CD4-positive, alpha-beta T cell (primary cell): ENCODE results near the gene SPTLC2. TPM values are rescaled to one million over a fixed set of nuclear protein-coding genes. Genes with fewer than 3 reads are reported as not detected.
"Not testable (repeated sequence)": the region's sequence is repeated elsewhere in the genome, so short reads cannot be mapped to it uniquely, and the experiment has no call there.

Experiments
- ATAC-seq: fragments of 200-7000 bp; cut with Tn5 transposase; one replicate; pipeline ENCODE4 v1.10.0; 2022; ENCODE audit warnings: mild to moderate bottlenecking; ENCODE audit not compliant: poor library complexity
- CTCF ChIA-PET: fragments of 350-600 bp; sonication (Branson Sonifier 250); formaldehyde crosslinking; loops from one replicate; lab custom pipeline; 2021; ENCODE audit warnings: antibody characterized with exemption, inconsistent platforms; lab: Charles Lee
- POLR2A ChIA-PET: fragments of 350-600 bp; sonication (Branson Sonifier 250); formaldehyde crosslinking; loops from one replicate; lab custom pipeline; 2021; ENCODE audit warnings: antibody characterized with exemption, inconsistent platforms; lab: Charles Lee
- DNase-seq, 14 experiments: peaks; one replicate each; pipeline ENCODE4 v3.0.0-alpha.2; 2013 to 2020; ENCODE audit warnings: mixed read lengths in 2 of 14
- H3K27ac ChIP-seq, 2 donors: one replicate each; pipeline versions ENCODE4 v1.5.1 to v1.7.0; 2013; ENCODE audit warnings: low read length in 2 of 2, low read depth in 1 of 2, mild to moderate bottlenecking in 1 of 2
- H3K27me3 ChIP-seq, 2 experiments: 1 replicate in 1 of 2; 2 replicates in 1 of 2; pipeline versions ENCODE4 v1.6.1 to v1.7.0; 2013; ENCODE audit warnings: low read length in 2 of 2, control low read depth in 1 of 2, mild to moderate bottlenecking in 1 of 2, moderate library complexity in 1 of 2; ENCODE audit not compliant: insufficient read depth in 2 of 2, control insufficient read depth in 1 of 2
- H3K36me3 ChIP-seq: one replicate; pipeline ENCODE4 v1.6.1; 2013; ENCODE audit warnings: low read length, control low read depth; ENCODE audit not compliant: insufficient read depth
- H3K4me1 ChIP-seq: one replicate; pipeline ENCODE4 v1.6.1; 2013; ENCODE audit warnings: low read length, control low read depth; ENCODE audit not compliant: insufficient read depth
- H3K4me3 ChIP-seq: one replicate; pipeline ENCODE4 v1.5.1; 2013; ENCODE audit warnings: mild to moderate bottlenecking, low read length, moderate library complexity
- H3K9me3 ChIP-seq, 2 experiments: 1 replicate in 1 of 2; 2 replicates in 1 of 2; pipeline versions ENCODE4 v1.6.1 to v1.7.0; 2013; ENCODE audit warnings: low read length in 2 of 2, mild to moderate bottlenecking in 2 of 2, control low read depth in 1 of 2, moderate library complexity in 1 of 2; ENCODE audit not compliant: control insufficient read depth in 1 of 2, insufficient read depth in 1 of 2
- H3K27ac Mint-ChIP-seq: one replicate; pipeline ENCODE4 v1.8.0; 2020; ENCODE audit warnings: mixed read lengths
- H3K27me3 Mint-ChIP-seq: one replicate; pipeline ENCODE4 v1.8.0; 2021; ENCODE audit warnings: mixed read lengths
- H3K36me3 Mint-ChIP-seq: one replicate; pipeline ENCODE4 v1.8.0; 2021; ENCODE audit warnings: low read depth, mixed read lengths
- H3K4me1 Mint-ChIP-seq: one replicate; pipeline ENCODE4 v1.8.0; 2021; ENCODE audit warnings: low read depth, mixed read lengths
- H3K4me3 Mint-ChIP-seq: one replicate; pipeline ENCODE4 v1.8.0; 2020; ENCODE audit warnings: mild to moderate bottlenecking, mixed read lengths
- H3K9me3 Mint-ChIP-seq: one replicate; pipeline ENCODE4 v1.8.0; 2020; ENCODE audit warnings: mixed read lengths
- intact Hi-C, 2 experiments: fragments of 100-400 bp; cut with DNase I in 1 of 2; cut with micrococcal nuclease in 1 of 2; formaldehyde crosslinking; loops; one replicate each; pipeline versions ENCODE4 v1.15.1 to v1.9.0; 2023 to 2025; cut with DNase I, micrococcal nuclease
- total RNA-seq, 174 experiments: library from RNA in 2 of 174; stranded (reverse) in 2 of 174; gene quantifications; one replicate each; pipeline ENCODE4 v1.2.3 and lab custom pipeline; 2021 to 2026
- TF ChIP-seq, protein P1 (sequence below): fragments of 200-600 bp; IDR thresholded peaks from one replicate; pipeline ENCODE4 v1.8.0; 2022; ENCODE audit warnings: antibody characterized with exemption, mild to moderate bottlenecking

SPTLC2 gene
- total RNA-seq, 2 experiments from 2014 or later: 13.0 to 14.5 TPM

DNA sequence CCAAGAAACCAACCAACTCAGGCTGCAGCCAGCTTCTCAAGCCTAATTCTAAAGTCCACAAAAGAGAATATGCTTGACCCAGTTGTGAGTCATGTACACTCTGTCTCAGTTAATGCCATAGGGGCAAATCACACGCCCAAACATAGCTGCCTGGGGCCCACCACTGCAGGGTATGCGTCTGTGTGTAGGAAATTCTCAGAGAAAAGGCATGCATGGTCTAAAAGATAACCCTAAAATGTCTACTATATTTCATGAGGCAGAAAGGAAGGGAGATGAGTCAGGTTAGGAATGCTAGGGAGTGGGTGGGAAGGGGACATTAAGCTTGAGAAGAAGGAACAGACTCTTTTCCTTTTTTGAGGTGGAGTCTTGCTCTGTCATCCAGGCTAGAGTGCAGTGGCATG lies 22.3 kb upstream of the SPTLC2 start:
- Mint-ChIP-seq H3K36me3 (no peaks in the 10 kb centered on the region), H3K27me3 (no peaks in the 10 kb centered on the region), H3K4me1 (peaks cover 15% of the 10 kb centered on the region), H3K9me3 (no peaks in the 10 kb centered on the region), H3K4me3 (no peak overlapping the region), H3K27ac (no peak overlapping the region)
- no peaks in the 10 kb centered on the region for H3K36me3 ChIP-seq
- DNase-seq (no peak), ATAC-seq (no peak)
- H3K9me3 ChIP-seq: peaks cover 0 to 4% of the 10 kb centered on the region in 2 experiments
- intact Hi-C loops: no loop called here
- POLR2A ChIA-PET: no interaction called here
- CTCF ChIA-PET: no interaction called here
- no peak overlapping the region for H3K27ac ChIP-seq
- no peaks in the 10 kb centered on the region for H3K27me3 ChIP-seq
- no peak overlapping the region for H3K4me3 ChIP-seq
- TF ChIP-seq, protein P1, sequence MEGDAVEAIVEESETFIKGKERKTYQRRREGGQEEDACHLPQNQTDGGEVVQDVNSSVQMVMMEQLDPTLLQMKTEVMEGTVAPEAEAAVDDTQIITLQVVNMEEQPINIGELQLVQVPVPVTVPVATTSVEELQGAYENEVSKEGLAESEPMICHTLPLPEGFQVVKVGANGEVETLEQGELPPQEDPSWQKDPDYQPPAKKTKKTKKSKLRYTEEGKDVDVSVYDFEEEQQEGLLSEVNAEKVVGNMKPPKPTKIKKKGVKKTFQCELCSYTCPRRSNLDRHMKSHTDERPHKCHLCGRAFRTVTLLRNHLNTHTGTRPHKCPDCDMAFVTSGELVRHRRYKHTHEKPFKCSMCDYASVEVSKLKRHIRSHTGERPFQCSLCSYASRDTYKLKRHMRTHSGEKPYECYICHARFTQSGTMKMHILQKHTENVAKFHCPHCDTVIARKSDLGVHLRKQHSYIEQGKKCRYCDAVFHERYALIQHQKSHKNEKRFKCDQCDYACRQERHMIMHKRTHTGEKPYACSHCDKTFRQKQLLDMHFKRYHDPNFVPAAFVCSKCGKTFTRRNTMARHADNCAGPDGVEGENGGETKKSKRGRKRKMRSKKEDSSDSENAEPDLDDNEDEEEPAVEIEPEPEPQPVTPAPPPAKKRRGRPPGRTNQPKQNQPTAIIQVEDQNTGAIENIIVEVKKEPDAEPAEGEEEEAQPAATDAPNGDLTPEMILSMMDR: no peak
- peaks cover 9% of the 10 kb centered on the region for H3K4me1 ChIP-seq

DNA sequence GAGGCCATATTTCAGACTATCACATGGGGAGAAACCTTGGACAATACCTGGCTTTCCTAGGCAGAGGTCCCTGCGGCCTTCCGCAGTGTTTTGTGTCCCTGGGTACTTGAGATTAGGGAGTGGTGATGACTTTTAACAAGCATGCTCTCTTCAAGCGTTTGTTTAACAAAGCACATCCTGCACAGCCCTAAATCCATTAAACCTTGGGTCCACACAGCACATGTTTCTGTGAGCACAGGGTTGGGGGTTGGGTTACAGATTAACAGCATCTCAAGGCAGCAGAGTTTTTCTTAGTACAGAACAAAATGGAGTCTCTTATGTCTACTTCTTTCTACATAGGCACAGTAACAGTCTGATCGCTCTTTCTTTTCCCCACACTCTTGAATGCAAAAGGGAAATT lies 19.4 kb upstream of the SPTLC2 start:
- H3K4me3 ChIP-seq, H3K4me3 Mint-ChIP-seq, H3K36me3 Mint-ChIP-seq, H3K27ac Mint-ChIP-seq, H3K36me3 ChIP-seq, intact Hi-C loops, H3K9me3 ChIP-seq, DNase-seq, H3K27ac ChIP-seq, H3K4me1 Mint-ChIP-seq, CTCF ChIA-PET, POLR2A ChIA-PET, ATAC-seq, H3K27me3 ChIP-seq, H3K27me3 Mint-ChIP-seq, H3K9me3 Mint-ChIP-seq, H3K4me1 ChIP-seq: not testable (repeated sequence)

DNA sequence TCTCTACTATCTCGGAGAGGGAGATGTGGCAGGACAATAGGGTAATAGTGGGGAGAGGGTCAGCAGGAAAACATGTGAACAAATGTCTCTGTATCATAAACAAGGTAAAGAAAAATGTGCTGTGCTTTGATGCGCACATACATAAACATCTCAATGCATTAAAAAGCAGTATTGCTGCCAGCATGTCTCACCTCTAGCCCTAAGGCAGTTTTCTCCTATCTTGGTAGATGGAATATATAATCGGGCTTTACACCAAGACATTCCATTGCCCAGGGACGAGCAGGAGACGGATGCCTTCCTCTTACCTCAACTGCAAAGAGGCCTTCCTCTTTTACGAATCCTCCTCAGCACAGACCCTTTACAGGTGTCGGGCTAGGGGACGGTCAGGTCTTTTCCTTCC lies 19.0 kb upstream of the SPTLC2 start:
- H3K27me3 Mint-ChIP-seq, H3K4me1 Mint-ChIP-seq, H3K27me3 ChIP-seq, intact Hi-C loops, H3K36me3 Mint-ChIP-seq, H3K4me3 Mint-ChIP-seq, ATAC-seq, H3K36me3 ChIP-seq, CTCF ChIA-PET, H3K27ac ChIP-seq, H3K4me1 ChIP-seq, POLR2A ChIA-PET, H3K4me3 ChIP-seq, DNase-seq, H3K9me3 ChIP-seq, H3K27ac Mint-ChIP-seq, H3K9me3 Mint-ChIP-seq: not testable (repeated sequence)

DNA sequence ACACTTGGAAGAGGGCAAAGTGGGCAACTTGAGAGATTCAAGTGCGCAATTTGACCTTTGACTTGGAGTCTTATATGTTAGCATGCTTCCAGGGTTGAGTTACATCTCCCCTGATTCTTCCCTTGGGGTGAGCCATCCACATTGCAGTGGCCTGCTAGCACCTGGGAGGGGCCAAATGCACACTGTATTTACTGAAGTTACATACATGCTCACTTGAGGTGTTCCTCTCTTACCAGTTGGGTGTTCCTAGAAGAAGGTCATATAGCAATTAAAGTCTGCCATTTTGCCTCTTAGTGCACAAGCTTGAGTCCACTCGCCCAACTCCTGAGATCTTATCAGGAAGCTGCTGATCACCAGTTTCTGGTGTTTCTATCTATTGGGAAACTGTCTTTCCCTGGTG lies 13.7 kb upstream of the SPTLC2 start:
- Mint-ChIP-seq H3K27me3 (no peaks in the 10 kb centered on the region), H3K9me3 (no peaks in the 10 kb centered on the region), H3K36me3 (no peaks in the 10 kb centered on the region), H3K4me1 (peaks cover 4% of the 10 kb centered on the region), H3K27ac (no peak overlapping the region), H3K4me3 (no peak overlapping the region)
- POLR2A ChIA-PET: no interaction called here
- no peak overlapping the region for H3K4me3 ChIP-seq
- peaks cover 0 to 4% of the 10 kb centered on the region in 2 experiments for H3K9me3 ChIP-seq
- TF ChIP-seq, protein P1: no peak
- ATAC-seq (no peak), DNase-seq (no peak)
- intact Hi-C loops: no loop called here
- H3K27me3 ChIP-seq: no peaks in the 10 kb centered on the region
- H3K27ac ChIP-seq: no peak overlapping the region
- CTCF ChIA-PET: no interaction called here
- no peaks in the 10 kb centered on the region for H3K36me3 ChIP-seq
- no peaks in the 10 kb centered on the region for H3K4me1 ChIP-seq
